HG02642 (cell line): ENCODE measurements around the gene ARMC3.
A peak's percentile ranks its signal among the peaks of the same experiment; 100 is the strongest.
"Not testable (repeated sequence)": the region's sequence is repeated elsewhere in the genome, so short reads cannot be mapped to it uniquely, and the experiment has no call there.

Experiments used
- ATAC-seq: cut with Tn5 transposase; IDR thresholded peaks from one replicate; pipeline ENCODE4 v1.9.1; 2021; ENCODE audit warnings: mild to moderate bottlenecking; ENCODE audit not compliant: unreplicated experiment, poor library complexity

ARMC3 gene

GRCh38 chr10:23067939-23068775 is 140.3 kb downstream of the ARMC3 start:
- peak; percentile 58 for ATAC-seq

GRCh38 chr10:23069019-23069815 is 141.4 kb downstream of the ARMC3 start:
- no peak for ATAC-seq

GRCh38 chr10:23070092-23070912 is 142.4 kb downstream of the ARMC3 start:
- ATAC-seq = not testable (repeated sequence)

- no peak for ATAC-seq
Observed at GRCh38 chr10:23070913-23071218, 143.0 kb downstream of the ARMC3 start.

GRCh38 chr10:23072593-23072992 is 144.7 kb downstream of the ARMC3 start:
- not testable (repeated sequence) for ATAC-seq

- no peak for ATAC-seq
Observed at GRCh38 chr10:23073527-23073926, 145.7 kb downstream of the ARMC3 start.

GRCh38 chr10:23075672-23076071 is 147.8 kb downstream of the ARMC3 start:
- no peak for ATAC-seq

- ATAC-seq = no peak
Observed at GRCh38 chr10:23078114-23078513, 150.3 kb downstream of the ARMC3 start.

- ATAC-seq = no peak
Observed at GRCh38 chr10:23079700-23080099, 151.8 kb downstream of the ARMC3 start.

GRCh38 chr10:23080262-23080661 is 152.4 kb downstream of the ARMC3 start:
- ATAC-seq = no peak

GRCh38 chr10:23081221-23081750 is 153.4 kb downstream of the ARMC3 start:
- no peak for ATAC-seq

- ATAC-seq = no peak
Observed at GRCh38 chr10:23081891-23082290, 154.0 kb downstream of the ARMC3 start.
